Activated CD4-positive, alpha-beta T cell treated with anti-CD3 and anti-CD28 coated beads for 36 hours (primary cell): ENCODE results near the gene CHKB. TPM values are rescaled to one million over a fixed set of nuclear protein-coding genes. Genes with fewer than 3 reads are reported as not detected.
"Not testable (repeated sequence)": the region's sequence is repeated elsewhere in the genome, so short reads cannot be mapped to it uniquely, and the experiment has no call there.

Source experiments
- ATAC-seq: fragments of 200-7000 bp; cut with Tn5 transposase; one replicate; pipeline ENCODE4 v1.10.0; 2021; ENCODE audit warnings: mild to moderate bottlenecking, moderate library complexity
- CTCF ChIA-PET: fragments of 350-600 bp; sonication (Branson Sonifier 250); formaldehyde crosslinking; loops from one replicate; lab custom pipeline; 2021; ENCODE audit warnings: antibody characterized with exemption; lab: Charles Lee
- POLR2A ChIA-PET: fragments of 350-600 bp; sonication (Branson Sonifier 250); formaldehyde crosslinking; loops from one replicate; lab custom pipeline; 2021; ENCODE audit warnings: antibody characterized with exemption, inconsistent platforms; lab: Charles Lee
- DNase-seq: peaks from one replicate; pipeline ENCODE4 v3.0.0-alpha.2; 2020
- H3K27ac Mint-ChIP-seq: one replicate; pipeline ENCODE4 v1.8.0; 2021; ENCODE audit warnings: mixed read lengths
- H3K27me3 Mint-ChIP-seq: one replicate; pipeline ENCODE4 v1.8.0; 2021; ENCODE audit warnings: mixed read lengths
- H3K36me3 Mint-ChIP-seq: one replicate; pipeline ENCODE4 v1.8.0; 2021; ENCODE audit warnings: low read depth, mixed read lengths
- H3K4me1 Mint-ChIP-seq: one replicate; pipeline ENCODE4 v1.8.0; 2021; ENCODE audit warnings: mixed read lengths
- H3K4me3 Mint-ChIP-seq: one replicate; pipeline ENCODE4 v1.8.0; 2021; ENCODE audit warnings: mild to moderate bottlenecking, moderate library complexity, mixed read lengths
- H3K9me3 Mint-ChIP-seq: one replicate; pipeline ENCODE4 v1.8.0; 2021; ENCODE audit warnings: low read depth, mixed read lengths
- intact Hi-C, 2 experiments: fragments of 100-400 bp; cut with DNase I in 1 of 2; cut with micrococcal nuclease in 1 of 2; formaldehyde crosslinking; loops; one replicate each; pipeline versions ENCODE4 v1.14.2 to v1.15.1; 2022 to 2024; cut with DNase I, micrococcal nuclease
- total RNA-seq, 2 experiments: library from RNA; stranded (reverse); gene quantifications; one replicate each; pipeline ENCODE4 v1.2.3, GENCODE V29; 2021

CHKB gene
- total RNA-seq, 2 experiments from 2014 or later = 68.2 to 79.7 TPM

- POLR2A ChIA-PET = no interaction called here
Measured at GRCh38 chr22:50611341-50612060, 28.9 kb upstream of the CHKB start.

GRCh38 chr22:50610581-50610980, 27.9 kb upstream of the CHKB start:
- no peak overlapping the region for H3K4me3 Mint-ChIP-seq
- intact Hi-C loops = no loop called here
- ChIA-PET POLR2A (no interaction called here), CTCF (no interaction called here)
- H3K36me3 Mint-ChIP-seq = no peaks in the 10 kb centered on the region
- H3K27ac Mint-ChIP-seq = no peak overlapping the region
- H3K9me3 Mint-ChIP-seq = no peaks in the 10 kb centered on the region
- DNase-seq (no peak), ATAC-seq (no peak)
- peaks cover 4% of the 10 kb centered on the region for H3K4me1 Mint-ChIP-seq
- H3K27me3 Mint-ChIP-seq = peaks cover 17% of the 10 kb centered on the region

More at GRCh38 chr22:50611341-50612060, 28.9 kb upstream of the CHKB start:
- no peak overlapping the region for H3K27ac Mint-ChIP-seq
- no peak for DNase-seq
- H3K9me3 Mint-ChIP-seq = no peaks in the 10 kb centered on the region
- H3K4me3 Mint-ChIP-seq = no peak overlapping the region
- peaks cover 4% of the 10 kb centered on the region for H3K4me1 Mint-ChIP-seq
- H3K27me3 Mint-ChIP-seq = peaks cover 14% of the 10 kb centered on the region
- CTCF ChIA-PET = no interaction called here
- no peak for ATAC-seq
- intact Hi-C loops = loop anchor here in 1 of 2 experiments (1.0 kb wide), 1 partner anchor 17 kb away; the partner anchor contains the start of gene ARSA
- no peaks in the 10 kb centered on the region for H3K36me3 Mint-ChIP-seq

- DNase-seq (no peak), ATAC-seq (no peak)
- CTCF ChIA-PET = no interaction called here
- intact Hi-C loops = no loop called here
- H3K9me3 Mint-ChIP-seq = no peaks in the 10 kb centered on the region
- H3K4me1 Mint-ChIP-seq = peaks cover 4% of the 10 kb centered on the region
- no peak overlapping the region for H3K27ac Mint-ChIP-seq
- no peaks in the 10 kb centered on the region for H3K36me3 Mint-ChIP-seq
- H3K27me3 Mint-ChIP-seq = peaks cover 20% of the 10 kb centered on the region
- POLR2A ChIA-PET = no interaction called here
- no peak overlapping the region for H3K4me3 Mint-ChIP-seq
Measured at GRCh38 chr22:50610041-50610451, 27.4 kb upstream of the CHKB start.

- intact Hi-C loops = no loop called here
- ATAC-seq (no peak), DNase-seq (no peak)
- no peak overlapping the region for H3K27ac Mint-ChIP-seq
- POLR2A ChIA-PET = no interaction called here
- CTCF ChIA-PET = interaction anchor here (1.4 kb wide), 1 partner anchor 12 kb away, joined by 3 read pairs; no protein-coding TSS in a partner anchor
- H3K27me3 Mint-ChIP-seq = peaks cover 21% of the 10 kb centered on the region
- no peaks in the 10 kb centered on the region for H3K36me3 Mint-ChIP-seq
- no peak overlapping the region for H3K4me3 Mint-ChIP-seq
- H3K9me3 Mint-ChIP-seq = no peaks in the 10 kb centered on the region
- peaks cover 4% of the 10 kb centered on the region for H3K4me1 Mint-ChIP-seq
Measured at GRCh38 chr22:50609599-50609998, 26.9 kb upstream of the CHKB start.

GRCh38 chr22:50608996-50609395, 26.3 kb upstream of the CHKB start:
- POLR2A ChIA-PET = no interaction called here
- ATAC-seq (no peak), DNase-seq (no peak)
- peaks cover 21% of the 10 kb centered on the region for H3K27me3 Mint-ChIP-seq
- H3K36me3 Mint-ChIP-seq = no peaks in the 10 kb centered on the region
- H3K4me3 Mint-ChIP-seq = no peak overlapping the region
- H3K27ac Mint-ChIP-seq = no peak overlapping the region
- H3K4me1 Mint-ChIP-seq = peaks cover 4% of the 10 kb centered on the region
- intact Hi-C loops = no loop called here
- no peaks in the 10 kb centered on the region for H3K9me3 Mint-ChIP-seq
- CTCF ChIA-PET = interaction anchor here (1.4 kb wide), 1 partner anchor 12 kb away, joined by 3 read pairs; no protein-coding TSS in a partner anchor

- CTCF ChIA-PET = interaction anchor here (1.4 kb wide), 1 partner anchor 13 kb away, joined by 3 read pairs; no protein-coding TSS in a partner anchor
- intact Hi-C loops, H3K4me1 Mint-ChIP-seq, H3K9me3 Mint-ChIP-seq, H3K36me3 Mint-ChIP-seq, DNase-seq, ATAC-seq, H3K27ac Mint-ChIP-seq, H3K4me3 Mint-ChIP-seq, POLR2A ChIA-PET: not testable (repeated sequence)
- H3K27me3 Mint-ChIP-seq = peaks cover 22% of the 10 kb centered on the region
Measured at GRCh38 chr22:50608058-50608840, 25.6 kb upstream of the CHKB start.

- no peak overlapping the region for H3K27ac Mint-ChIP-seq
- ATAC-seq = no peak
- ChIA-PET POLR2A (no interaction called here), CTCF (no interaction called here)
- H3K4me3 Mint-ChIP-seq = no peak overlapping the region
- H3K9me3 Mint-ChIP-seq = no peaks in the 10 kb centered on the region
- intact Hi-C loops = no loop called here
- H3K27me3 Mint-ChIP-seq = peaks cover 27% of the 10 kb centered on the region
- H3K36me3 Mint-ChIP-seq = no peaks in the 10 kb centered on the region
- H3K4me1 Mint-ChIP-seq = peaks cover 2% of the 10 kb centered on the region
- DNase-seq = no peak
Measured at GRCh38 chr22:50607659-50608020, 25.0 kb upstream of the CHKB start.

GRCh38 chr22:50606946-50607658, 24.5 kb upstream of the CHKB start:
- ATAC-seq (no peak), DNase-seq (no peak)
- H3K9me3 Mint-ChIP-seq = no peaks in the 10 kb centered on the region
- H3K4me1 Mint-ChIP-seq = no peaks in the 10 kb centered on the region
- ChIA-PET POLR2A (no interaction called here), CTCF (no interaction called here)
- intact Hi-C loops = no loop called here
- no peak overlapping the region for H3K4me3 Mint-ChIP-seq
- H3K27me3 Mint-ChIP-seq = peaks cover 31% of the 10 kb centered on the region
- no peak overlapping the region for H3K27ac Mint-ChIP-seq
- no peaks in the 10 kb centered on the region for H3K36me3 Mint-ChIP-seq

- ChIA-PET CTCF (no interaction called here), POLR2A (no interaction called here)
- ATAC-seq (peak; percentile 48), DNase-seq (no peak)
- Mint-ChIP-seq H3K9me3 (no peaks in the 10 kb centered on the region), H3K27me3 (peaks cover 38% of the 10 kb centered on the region), H3K27ac (no peak overlapping the region), H3K4me3 (no peak overlapping the region), H3K36me3 (no peaks in the 10 kb centered on the region), H3K4me1 (peaks cover 3% of the 10 kb centered on the region)
- intact Hi-C loops = no loop called here
Measured at GRCh38 chr22:50606165-50606945, 23.7 kb upstream of the CHKB start.

- H3K4me3 Mint-ChIP-seq = no peak overlapping the region
- H3K36me3 Mint-ChIP-seq = no peaks in the 10 kb centered on the region
- ChIA-PET POLR2A (no interaction called here), CTCF (no interaction called here)
- H3K4me1 Mint-ChIP-seq = peaks cover 3% of the 10 kb centered on the region
- ATAC-seq (no peak), DNase-seq (no peak)
- peaks cover 36% of the 10 kb centered on the region for H3K27me3 Mint-ChIP-seq
- no peaks in the 10 kb centered on the region for H3K9me3 Mint-ChIP-seq
- intact Hi-C loops = no loop called here
- no peak overlapping the region for H3K27ac Mint-ChIP-seq
Measured at GRCh38 chr22:50605613-50606074, 23.0 kb upstream of the CHKB start.
